ENCODE data around the gene NINJ1.

Gene NINJ1

DNA sequence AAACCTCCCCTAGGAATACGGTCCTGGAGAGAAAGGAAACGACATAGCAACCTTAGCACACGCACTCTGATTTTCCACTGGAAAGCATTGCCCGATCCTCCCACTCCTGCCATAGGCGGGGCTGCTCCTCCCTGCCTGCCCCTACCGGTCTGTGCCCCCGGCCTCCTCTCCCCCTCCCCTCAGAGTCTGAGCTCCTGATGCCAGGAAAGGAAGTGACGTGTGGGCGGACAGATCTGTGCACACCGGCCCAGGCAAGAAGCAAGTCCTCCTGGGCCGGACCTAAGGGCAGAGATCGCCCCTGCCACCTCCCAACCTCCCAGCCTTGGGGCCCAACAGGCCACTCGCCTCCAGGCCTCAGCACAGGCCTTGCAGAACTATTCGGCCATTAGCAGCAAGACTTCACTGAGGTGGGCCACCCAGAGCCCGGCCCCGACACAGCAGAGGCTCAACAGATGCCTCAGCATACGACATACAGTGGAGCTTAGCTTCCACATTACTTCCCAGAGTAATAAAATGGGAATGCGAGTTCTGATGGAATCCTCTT is 7.2 kb downstream of the NINJ1 start:
- H3K4me3 ChIP-seq (ENCODE audit: low read depth, low read length), result no peak overlapping the region
- TF ChIP-seq, protein P1, sequence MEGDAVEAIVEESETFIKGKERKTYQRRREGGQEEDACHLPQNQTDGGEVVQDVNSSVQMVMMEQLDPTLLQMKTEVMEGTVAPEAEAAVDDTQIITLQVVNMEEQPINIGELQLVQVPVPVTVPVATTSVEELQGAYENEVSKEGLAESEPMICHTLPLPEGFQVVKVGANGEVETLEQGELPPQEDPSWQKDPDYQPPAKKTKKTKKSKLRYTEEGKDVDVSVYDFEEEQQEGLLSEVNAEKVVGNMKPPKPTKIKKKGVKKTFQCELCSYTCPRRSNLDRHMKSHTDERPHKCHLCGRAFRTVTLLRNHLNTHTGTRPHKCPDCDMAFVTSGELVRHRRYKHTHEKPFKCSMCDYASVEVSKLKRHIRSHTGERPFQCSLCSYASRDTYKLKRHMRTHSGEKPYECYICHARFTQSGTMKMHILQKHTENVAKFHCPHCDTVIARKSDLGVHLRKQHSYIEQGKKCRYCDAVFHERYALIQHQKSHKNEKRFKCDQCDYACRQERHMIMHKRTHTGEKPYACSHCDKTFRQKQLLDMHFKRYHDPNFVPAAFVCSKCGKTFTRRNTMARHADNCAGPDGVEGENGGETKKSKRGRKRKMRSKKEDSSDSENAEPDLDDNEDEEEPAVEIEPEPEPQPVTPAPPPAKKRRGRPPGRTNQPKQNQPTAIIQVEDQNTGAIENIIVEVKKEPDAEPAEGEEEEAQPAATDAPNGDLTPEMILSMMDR (IDR thresholded peaks at IDR 0.05; ENCODE audit: low read depth, low read length), result no peak

DNA sequence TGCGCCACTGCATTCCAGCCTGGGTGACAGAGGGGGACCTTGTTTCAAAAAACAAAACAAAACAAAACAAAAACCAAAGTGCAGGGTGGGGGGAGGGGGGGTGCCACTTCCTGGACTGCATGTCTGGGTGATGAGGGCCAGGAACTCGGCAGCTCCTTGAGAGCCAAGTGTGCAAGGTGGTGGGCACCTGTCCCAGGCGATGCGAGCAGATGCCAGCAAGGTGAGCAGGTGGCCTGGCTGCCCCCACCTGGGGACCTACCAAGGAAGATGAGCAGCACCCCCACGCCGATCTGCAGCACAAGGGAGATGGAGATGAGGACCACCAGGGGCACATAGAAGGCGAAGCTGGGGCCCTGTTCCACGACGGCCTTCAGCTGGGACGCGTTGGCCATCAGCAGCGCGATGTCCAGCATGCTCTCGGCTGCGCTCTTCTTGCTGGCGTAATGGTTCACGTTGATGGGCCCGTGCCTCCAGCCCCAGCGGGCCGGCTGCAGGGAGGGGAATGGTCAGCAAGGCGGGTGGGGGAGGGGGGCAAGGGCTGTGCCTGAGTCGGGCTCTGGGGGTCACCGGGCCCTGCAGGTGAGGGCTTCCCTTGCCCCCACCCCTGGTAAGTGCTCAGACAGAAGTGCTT is 7.8 kb downstream of the NINJ1 start:
- H3K4me3 ChIP-seq (ENCODE audit: low read depth, low read length), result no peak overlapping the region
- TF ChIP-seq, protein P1 (IDR thresholded peaks at IDR 0.05; ENCODE audit: low read depth, low read length), result no peak

DNA sequence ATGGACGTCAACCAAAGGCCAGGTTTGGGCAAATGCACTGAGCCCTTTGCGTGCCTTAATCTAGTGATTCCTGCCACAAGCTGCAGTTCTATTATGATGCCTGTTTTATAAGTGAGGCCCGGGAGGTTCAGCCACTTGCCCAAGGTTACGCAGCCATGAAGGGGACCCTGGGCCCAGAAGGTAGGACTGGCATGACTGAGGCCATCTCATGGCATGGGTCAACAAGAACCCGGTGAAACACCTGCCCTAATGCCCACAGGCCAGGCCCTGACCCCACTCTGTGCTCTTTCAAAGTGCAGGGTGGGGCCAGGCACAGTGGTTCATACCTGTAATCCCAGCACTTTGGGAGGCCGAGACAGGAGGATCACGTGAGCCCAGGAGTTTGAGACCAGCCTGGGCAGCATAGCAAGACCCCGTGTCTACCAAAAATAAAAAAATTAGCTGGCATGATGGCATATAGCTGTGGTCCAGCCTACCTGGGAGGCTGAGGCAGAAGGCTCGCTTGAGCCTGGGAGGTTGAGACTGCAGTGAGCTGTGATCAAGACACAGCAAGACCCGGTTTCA is 8.6 kb downstream of the NINJ1 start:
- TF ChIP-seq, protein P1 (IDR thresholded peaks at IDR 0.05; ENCODE audit: low read depth, low read length), result no peak
- no peak overlapping the region for H3K4me3 ChIP-seq (ENCODE audit: low read depth, low read length)

DNA sequence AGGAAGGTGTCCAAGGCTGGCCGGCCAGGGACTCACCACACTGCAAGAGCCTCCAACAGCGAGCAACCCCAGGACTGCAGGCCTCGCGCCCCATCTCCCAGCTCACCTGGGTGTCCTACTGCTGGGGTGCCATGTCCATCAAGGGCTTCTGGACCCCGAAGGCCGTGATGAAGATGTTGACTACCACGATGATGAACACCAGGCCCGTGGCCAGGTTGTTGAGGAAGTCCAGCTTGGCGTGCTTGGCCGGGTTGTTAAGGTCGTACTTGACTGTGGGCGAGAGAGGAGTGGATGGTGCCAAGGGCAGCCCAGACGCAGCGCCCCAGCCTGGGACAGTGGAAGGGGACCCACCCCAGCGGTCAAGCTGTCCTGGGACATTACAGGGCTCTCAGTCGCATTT is 9.3 kb downstream of the NINJ1 start:
- H3K4me3 ChIP-seq (ENCODE audit: low read depth, low read length), result no peak overlapping the region
- TF ChIP-seq, protein P1 (IDR thresholded peaks at IDR 0.05; ENCODE audit: low read depth, low read length), result no peak

DNA sequence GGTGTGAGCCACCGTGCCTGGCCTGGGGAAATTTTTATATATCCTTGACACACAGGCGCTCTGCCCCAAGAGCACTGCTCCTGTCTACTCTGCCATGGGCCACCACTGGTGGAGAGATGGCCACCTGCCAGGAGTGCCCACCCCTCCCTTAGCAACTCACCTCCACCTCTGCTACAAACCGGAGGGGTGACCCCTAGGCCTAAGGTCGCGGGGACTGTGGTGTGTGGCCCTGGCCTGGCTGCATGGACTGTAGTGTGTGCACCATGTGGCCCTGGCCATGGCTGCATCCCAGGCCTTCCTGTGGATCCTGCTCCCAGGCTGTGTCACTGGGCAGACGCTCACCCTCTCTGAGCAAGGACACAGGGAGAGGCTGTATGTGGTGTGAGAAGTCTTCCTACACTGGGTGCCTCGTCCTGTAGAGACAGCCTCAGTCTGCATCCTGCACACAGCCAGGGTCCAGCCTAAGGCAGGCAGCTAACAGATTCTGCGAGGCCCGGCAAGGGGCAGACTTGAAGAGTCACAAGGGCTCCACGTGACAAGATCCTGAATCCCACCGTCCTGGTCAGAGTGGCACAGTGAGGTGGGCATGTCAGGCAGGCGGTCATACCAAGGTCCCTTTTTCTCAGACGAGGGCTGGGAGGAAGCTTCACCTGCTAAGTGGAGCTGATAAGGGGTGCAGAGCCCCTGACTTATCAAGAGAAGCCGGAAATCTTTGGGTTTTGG is 10.3 kb downstream of the NINJ1 start:
- TF ChIP-seq, protein P1 (IDR thresholded peaks at IDR 0.05; ENCODE audit: low read depth, low read length), result no peak
- no peak overlapping the region for H3K4me3 ChIP-seq (ENCODE audit: low read depth, low read length)

DNA sequence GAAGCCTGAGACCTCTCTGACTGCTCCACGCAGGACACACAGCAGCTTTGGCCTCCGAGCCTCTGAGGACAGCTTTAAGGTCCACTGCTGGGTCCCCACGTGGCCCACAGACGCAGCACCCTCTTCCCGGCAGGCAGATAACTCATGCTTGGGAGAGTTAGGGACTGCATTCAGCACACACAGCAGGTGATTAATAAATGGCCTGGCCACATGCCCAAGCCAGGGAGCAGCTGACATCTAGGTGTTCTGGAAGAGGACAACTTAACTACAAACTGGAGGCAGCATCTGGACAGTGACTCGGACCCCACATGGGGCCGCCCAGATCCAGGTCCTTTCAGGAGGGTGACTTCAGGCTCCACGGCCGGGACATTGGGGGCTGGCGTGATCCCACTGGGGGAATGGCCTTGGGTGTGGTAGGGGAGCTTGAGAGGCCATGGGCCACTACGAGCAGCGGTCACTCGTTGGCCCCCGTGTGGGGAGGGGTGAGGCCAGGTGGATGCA is 11.3 kb downstream of the NINJ1 start:
- no peak overlapping the region for H3K4me3 ChIP-seq (ENCODE audit: low read depth, low read length)
- TF ChIP-seq, protein P1 (IDR thresholded peaks at IDR 0.05; ENCODE audit: low read depth, low read length), result no peak
